SK-N-SH treated with all-trans-retinoic acid at 6 μM for 48 hours (cell line): Measurements from ENCODE around the gene CDC14A.

Experiments
- ESRRG ChIP-seq: fragments of 250-450 bp; sonication (Bioruptor Pico); IDR thresholded peaks from 2 replicates; pipeline ENCODE4 v1.6.1; 2021; ENCODE audit warnings: mild to moderate bottlenecking
- SNAI2 ChIP-seq: fragments of 250-450 bp; sonication (Bioruptor Pico); IDR thresholded peaks from 2 replicates; pipeline ENCODE4 v1.5.0; 2020; ENCODE audit warnings: mild to moderate bottlenecking, moderate library complexity
- TSHZ2 ChIP-seq: fragments of 250-450 bp; sonication (Bioruptor Pico); IDR thresholded peaks from 2 replicates; pipeline ENCODE4 v1.5.0; 2020; ENCODE audit warnings: mild to moderate bottlenecking, moderate library complexity
- ZNF565 ChIP-seq: fragments of 450-650 bp; formaldehyde crosslinking; conservative IDR thresholded peaks from 2 replicates; pipeline ENCODE4 v1.5.0; 2020; ENCODE audit warnings: low read depth, mild to moderate bottlenecking, moderate library complexity
- ZNF8 ChIP-seq: fragments of 450-650 bp; formaldehyde crosslinking; IDR thresholded peaks from 2 replicates; pipeline ENCODE4 v1.5.0; 2020; ENCODE audit warnings: mild to moderate bottlenecking, moderate library complexity

- TF ChIP-seq SNAI2 (CRISPR knock-in tag) (no peak), ZNF8 (CRISPR knock-in tag) (no peak), TSHZ2 (CRISPR knock-in tag) (no peak), ESRRG (CRISPR knock-in tag) (no peak), ZNF565 (CRISPR knock-in tag) (no peak)
Observed at GRCh38 chr1:100476735-100477290, 124.5 kb downstream of the CDC14A start.
